Stimulated activated naive B cell treated with anti-CD40 and anti-IgM and Interleukin-4, amounts not matched to agents 10 μg/mL and 1 μg/mL and 100 μg/mL, for 72 hours (primary cell): Measurements from ENCODE around the gene WWOX.

Experiments used
- ATAC-seq, 2 donors: fragments of 150-1000 bp; cut with Tn5 transposase; replicated peaks; 2 replicates each; pipeline ENCODE4 v1.10.0; 2021; ENCODE audit warnings: moderate library complexity in 1 of 2
- DNase-seq: peaks from one replicate; pipeline ENCODE4 v3.0.0; 2021
- H3K27ac Mint-ChIP-seq: one replicate; pipeline ENCODE4 v1.8.0; 2022; ENCODE audit warnings: mild to moderate bottlenecking, mixed read lengths
- H3K27me3 Mint-ChIP-seq, 2 donors: one replicate each; pipeline ENCODE4 v1.8.0; 2022; ENCODE audit warnings: mixed read lengths in 2 of 2
- H3K36me3 Mint-ChIP-seq, 2 donors: one replicate each; pipeline ENCODE4 v1.8.0; 2022; ENCODE audit warnings: mixed read lengths in 2 of 2, mild to moderate bottlenecking in 1 of 2
- H3K4me1 Mint-ChIP-seq, 2 donors: one replicate each; pipeline ENCODE4 v1.8.0; 2022; ENCODE audit warnings: mixed read lengths in 2 of 2, mild to moderate bottlenecking in 1 of 2
- H3K4me3 Mint-ChIP-seq, 2 donors: one replicate each; pipeline ENCODE4 v1.8.0; 2022; ENCODE audit warnings: mild to moderate bottlenecking in 2 of 2, mixed read lengths in 2 of 2, moderate library complexity in 1 of 2
- H3K9me3 Mint-ChIP-seq, 2 donors: one replicate each; pipeline ENCODE4 v1.8.0; 2022; ENCODE audit warnings: mixed read lengths in 2 of 2, mild to moderate bottlenecking in 1 of 2

Gene WWOX

DNA sequence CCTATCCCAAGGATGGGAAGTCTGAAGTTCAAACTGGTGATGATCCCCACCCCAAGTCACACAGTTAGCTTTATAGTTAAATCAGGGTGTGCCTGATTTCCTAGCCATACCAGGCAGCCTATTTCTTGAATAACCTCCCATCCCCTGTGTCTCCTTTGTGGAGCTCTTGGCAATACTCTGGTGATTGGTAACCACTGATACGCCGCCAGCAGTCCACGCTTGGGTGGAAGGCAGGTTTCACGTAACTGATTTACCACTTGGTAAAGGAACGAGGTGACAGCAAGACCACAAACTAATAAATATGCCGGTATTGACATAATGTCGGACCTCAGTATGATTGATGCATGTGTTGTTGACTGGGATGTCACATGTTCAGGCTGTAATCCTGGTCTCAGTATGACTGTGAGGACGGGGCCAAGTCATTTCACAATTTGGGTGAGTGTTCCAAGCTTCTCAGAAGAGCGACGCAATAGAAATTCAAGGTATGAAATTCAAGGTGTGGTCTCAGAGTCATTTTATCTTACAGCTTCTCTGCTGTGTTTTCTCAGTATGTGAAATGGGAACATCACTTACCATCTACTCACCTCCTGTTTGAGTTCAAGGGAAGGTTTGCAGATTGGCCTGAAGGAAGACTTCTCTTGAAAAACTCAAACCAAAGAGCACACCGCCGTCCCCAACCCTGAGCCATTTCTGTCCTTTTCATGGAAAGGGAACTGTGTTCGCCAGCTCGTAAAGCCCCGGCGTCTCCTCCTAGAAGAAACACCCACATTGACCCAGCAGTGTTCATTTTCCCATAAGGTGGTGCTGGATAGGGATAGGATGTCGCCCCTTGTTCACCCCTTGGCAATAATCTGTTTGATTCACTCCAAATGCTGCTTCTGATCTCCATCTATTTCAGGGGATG lies 678.9 kb downstream of the WWOX start:
- no peak overlapping the region for H3K4me3 Mint-ChIP-seq
- no peaks in the 10 kb centered on the region for H3K27me3 Mint-ChIP-seq
- peaks cover 13 to 24% of the 10 kb centered on the region in 2 donors for H3K36me3 Mint-ChIP-seq
- H3K27ac Mint-ChIP-seq = no peak overlapping the region
- DNase-seq (no peak), ATAC-seq (peak in 1 of 2 donors; percentile 61)
- H3K4me1 Mint-ChIP-seq = peaks cover 0 to 3% of the 10 kb centered on the region in 2 donors
- no peaks in the 10 kb centered on the region for H3K9me3 Mint-ChIP-seq

DNA sequence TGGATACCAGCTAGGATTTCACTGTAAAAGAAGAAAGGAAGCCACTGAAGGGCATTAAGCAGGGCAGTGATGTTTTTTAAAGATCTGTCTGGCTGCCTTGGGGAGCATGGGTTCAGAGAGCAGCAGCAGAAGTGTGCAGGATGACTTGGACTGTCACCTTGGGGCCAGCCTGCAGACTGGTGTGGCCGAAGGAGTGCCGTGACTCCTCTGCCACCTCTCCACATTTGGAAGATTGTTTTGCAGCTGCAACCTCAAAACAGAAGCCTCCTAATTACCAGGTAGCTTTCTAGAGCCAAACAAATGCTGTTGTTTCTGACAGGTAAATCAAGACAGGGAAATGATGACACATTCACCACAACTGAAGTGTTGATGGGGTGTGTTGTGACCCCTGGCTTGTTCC lies 681.4 kb downstream of the WWOX start:
- H3K9me3 Mint-ChIP-seq = no peaks in the 10 kb centered on the region
- H3K4me3 Mint-ChIP-seq = no peak overlapping the region
- peaks cover 5 to 6% of the 10 kb centered on the region in 2 donors for H3K4me1 Mint-ChIP-seq
- H3K36me3 Mint-ChIP-seq = peaks cover 11 to 21% of the 10 kb centered on the region in 2 donors
- ATAC-seq (no peak), DNase-seq (no peak)
- no peak overlapping the region for H3K27ac Mint-ChIP-seq
- no peaks in the 10 kb centered on the region for H3K27me3 Mint-ChIP-seq

DNA sequence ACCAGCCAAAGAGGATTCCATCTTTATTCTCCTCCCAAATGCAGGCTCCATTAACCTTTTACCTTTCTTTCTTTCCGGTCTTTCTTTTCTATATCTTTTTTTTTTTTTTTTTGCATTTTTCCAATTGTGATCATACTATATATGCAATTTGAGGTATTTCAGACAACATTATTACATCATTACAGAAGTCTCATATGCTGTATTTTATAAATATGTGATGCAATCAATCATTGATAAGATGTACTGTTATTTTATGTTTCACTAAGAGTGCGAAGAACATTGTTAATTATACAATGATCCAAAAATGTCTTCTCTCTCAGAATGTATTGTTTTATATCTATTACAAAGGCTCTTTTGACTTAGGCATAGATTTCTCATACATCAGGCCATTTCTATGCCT lies 683.1 kb downstream of the WWOX start:
- no peak for DNase-seq
- H3K27ac Mint-ChIP-seq = no peak overlapping the region
- no peaks in the 10 kb centered on the region for H3K27me3 Mint-ChIP-seq

DNA sequence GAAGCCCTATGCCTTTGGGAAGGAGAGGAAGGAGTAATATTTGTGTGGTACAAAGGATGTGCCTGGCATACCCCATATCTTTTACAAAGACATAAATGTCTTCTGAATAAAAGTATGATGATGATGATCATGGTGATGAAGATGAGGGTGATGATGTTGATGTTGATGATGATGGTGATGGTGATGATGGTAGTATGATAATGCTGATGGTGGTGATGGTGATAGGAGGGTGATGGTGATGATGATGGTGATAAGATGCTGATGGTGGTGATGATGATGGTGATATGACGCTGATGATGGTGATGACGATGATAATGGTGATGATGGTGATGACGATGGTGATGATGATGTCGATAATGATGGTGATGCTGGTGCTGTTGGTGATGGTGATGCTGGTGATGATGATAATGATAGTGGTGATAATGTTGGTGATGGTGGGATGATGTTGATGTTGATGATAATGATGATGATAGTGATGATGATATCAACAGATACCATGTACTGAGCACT lies 684.2 kb downstream of the WWOX start:
- no peak for ATAC-seq
- H3K9me3 Mint-ChIP-seq = no peaks in the 10 kb centered on the region
- peaks cover 6 to 17% of the 10 kb centered on the region in 2 donors for H3K36me3 Mint-ChIP-seq
- no peak overlapping the region for H3K4me3 Mint-ChIP-seq
- no peak overlapping the region for H3K27ac Mint-ChIP-seq
- DNase-seq = no peak
- peaks cover 5 to 10% of the 10 kb centered on the region in 2 donors for H3K4me1 Mint-ChIP-seq
- no peaks in the 10 kb centered on the region for H3K27me3 Mint-ChIP-seq

More for the DNA sequence above, 683.1 kb downstream of the WWOX start:
- no peak for ATAC-seq
- Mint-ChIP-seq H3K4me3 (no peak overlapping the region), H3K36me3 (peaks cover 10 to 20% of the 10 kb centered on the region in 2 donors), H3K4me1 (peaks cover 5 to 10% of the 10 kb centered on the region in 2 donors), H3K9me3 (no peaks in the 10 kb centered on the region)

DNA sequence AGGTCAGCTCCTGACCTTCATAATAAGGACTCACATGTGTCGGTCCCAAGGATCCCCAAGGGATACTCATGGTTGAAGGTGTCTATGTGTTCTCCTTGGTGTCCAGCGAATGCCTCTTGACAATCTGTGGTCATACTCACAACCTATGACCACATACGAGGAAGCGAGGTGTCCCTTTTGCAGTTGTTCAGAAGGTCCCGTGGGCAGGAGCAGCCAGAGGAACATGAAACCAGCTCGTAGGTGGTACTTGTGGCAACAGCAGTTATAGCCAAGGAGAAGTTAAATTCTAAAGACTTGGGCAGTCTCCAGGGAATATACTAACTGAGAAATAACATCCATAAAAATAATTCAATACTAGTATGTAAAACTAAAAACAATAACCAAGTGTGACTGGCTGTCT lies 685.3 kb downstream of the WWOX start:
- H3K4me1 Mint-ChIP-seq = peaks cover 5 to 10% of the 10 kb centered on the region in 2 donors
- no peak overlapping the region for H3K4me3 Mint-ChIP-seq
- no peaks in the 10 kb centered on the region for H3K9me3 Mint-ChIP-seq
- DNase-seq (no peak), ATAC-seq (peak; percentile 62 to 67)
- H3K27ac Mint-ChIP-seq = no peak overlapping the region
- H3K27me3 Mint-ChIP-seq = no peaks in the 10 kb centered on the region
- peaks cover 6 to 17% of the 10 kb centered on the region in 2 donors for H3K36me3 Mint-ChIP-seq

DNA sequence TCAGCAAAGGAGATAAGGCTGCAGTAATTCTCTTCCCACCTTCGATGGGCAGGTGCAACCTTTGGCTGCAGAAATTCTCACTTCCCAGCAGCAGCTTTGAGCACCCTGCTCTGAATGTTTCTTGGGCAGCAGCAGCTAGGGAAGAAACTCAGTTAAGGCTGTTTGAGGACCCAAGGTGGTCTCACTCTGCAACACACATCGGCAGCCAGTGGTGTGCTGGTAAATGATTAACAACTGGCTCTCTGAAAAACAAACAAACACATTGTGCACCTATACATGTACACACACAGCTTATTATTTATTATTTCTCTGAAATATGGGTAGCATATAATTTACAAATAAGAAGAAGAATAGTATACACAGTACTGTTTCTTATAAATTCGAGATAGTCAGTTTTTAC lies 685.8 kb downstream of the WWOX start:
- H3K4me3 Mint-ChIP-seq = no peak overlapping the region
- DNase-seq (no peak), ATAC-seq (no peak)
- no peaks in the 10 kb centered on the region for H3K27me3 Mint-ChIP-seq
- no peak overlapping the region for H3K27ac Mint-ChIP-seq
- peaks cover 6 to 16% of the 10 kb centered on the region in 2 donors for H3K36me3 Mint-ChIP-seq
- no peaks in the 10 kb centered on the region for H3K9me3 Mint-ChIP-seq
- H3K4me1 Mint-ChIP-seq = peaks cover 5 to 10% of the 10 kb centered on the region in 2 donors

DNA sequence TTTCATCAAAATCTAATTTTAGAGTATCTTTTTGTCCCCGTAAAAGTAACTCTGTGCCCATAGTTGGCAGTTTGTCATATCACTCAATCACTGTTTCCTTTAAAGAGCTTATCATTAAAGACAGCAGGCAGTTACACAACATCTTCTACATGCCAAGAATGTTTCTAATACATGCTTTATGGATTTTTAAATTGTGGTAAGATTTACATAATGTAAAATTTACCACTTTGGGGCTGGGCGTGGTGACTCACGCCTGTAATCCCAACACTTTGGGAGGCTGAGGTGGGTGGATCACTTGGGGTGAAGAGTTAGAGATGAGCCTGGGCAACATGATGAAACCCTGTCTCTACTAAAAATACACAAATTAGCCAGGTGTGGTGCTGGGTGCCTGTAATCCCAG lies 687.2 kb downstream of the WWOX start:
- Mint-ChIP-seq H3K9me3 (no peaks in the 10 kb centered on the region), H3K27ac (no peak overlapping the region), H3K27me3 (no peaks in the 10 kb centered on the region), H3K4me3 (no peak overlapping the region), H3K4me1 (peaks cover 2 to 10% of the 10 kb centered on the region in 2 donors), H3K36me3 (peaks cover 10 to 14% of the 10 kb centered on the region in 2 donors)
- ATAC-seq = no peak
- DNase-seq = no peak

DNA sequence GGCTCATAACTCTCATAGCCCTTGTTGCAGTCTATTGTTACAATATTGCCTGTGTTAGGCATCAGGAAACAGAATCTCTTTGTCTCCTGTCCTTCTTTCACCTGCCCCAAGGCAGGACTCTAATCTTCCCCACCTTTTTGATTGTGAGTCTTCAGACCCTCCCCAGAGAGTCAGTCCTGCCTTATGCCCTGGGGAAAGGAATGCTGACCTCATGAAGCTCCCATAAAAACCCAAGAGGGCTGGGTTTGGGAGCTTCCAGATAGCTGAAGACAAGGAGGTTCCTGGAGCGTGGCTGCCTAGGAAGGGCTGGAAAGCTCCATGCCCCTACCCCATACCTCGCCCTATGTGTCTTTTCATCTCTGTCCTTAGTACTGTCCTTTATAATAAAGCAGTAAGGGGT lies 688.8 kb downstream of the WWOX start:
- no peak for ATAC-seq
- Mint-ChIP-seq H3K36me3 (peaks cover 5 to 6% of the 10 kb centered on the region in 2 donors), H3K27me3 (no peaks in the 10 kb centered on the region), H3K4me1 (peaks cover 2 to 10% of the 10 kb centered on the region in 2 donors), H3K9me3 (no peaks in the 10 kb centered on the region), H3K4me3 (no peak overlapping the region), H3K27ac (no peak overlapping the region)
- DNase-seq = no peak

DNA sequence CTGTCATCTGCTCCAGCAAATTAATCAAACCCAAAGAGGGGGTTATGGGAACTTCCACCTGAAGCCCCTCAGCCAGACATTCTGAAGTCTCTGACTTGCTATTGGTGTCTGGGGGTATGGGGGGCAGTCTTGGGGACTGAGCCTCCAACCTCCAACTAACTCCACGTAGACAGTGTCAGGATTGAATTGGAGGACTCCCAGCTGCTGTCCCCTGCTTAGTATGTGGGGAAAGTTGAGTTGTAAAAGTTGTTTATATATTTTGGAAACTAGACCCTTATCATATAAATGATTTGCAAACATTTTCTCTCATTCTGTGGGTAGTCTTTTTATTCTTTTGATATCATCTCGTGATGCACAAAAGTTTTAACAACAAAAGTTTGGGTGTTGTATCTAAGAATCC lies 689.2 kb downstream of the WWOX start:
- Mint-ChIP-seq H3K27ac (no peak overlapping the region), H3K4me1 (peaks cover 2 to 10% of the 10 kb centered on the region in 2 donors), H3K27me3 (no peaks in the 10 kb centered on the region), H3K36me3 (peaks cover 5 to 6% of the 10 kb centered on the region in 2 donors), H3K9me3 (no peaks in the 10 kb centered on the region), H3K4me3 (no peak overlapping the region)
- ATAC-seq (no peak), DNase-seq (no peak)

DNA sequence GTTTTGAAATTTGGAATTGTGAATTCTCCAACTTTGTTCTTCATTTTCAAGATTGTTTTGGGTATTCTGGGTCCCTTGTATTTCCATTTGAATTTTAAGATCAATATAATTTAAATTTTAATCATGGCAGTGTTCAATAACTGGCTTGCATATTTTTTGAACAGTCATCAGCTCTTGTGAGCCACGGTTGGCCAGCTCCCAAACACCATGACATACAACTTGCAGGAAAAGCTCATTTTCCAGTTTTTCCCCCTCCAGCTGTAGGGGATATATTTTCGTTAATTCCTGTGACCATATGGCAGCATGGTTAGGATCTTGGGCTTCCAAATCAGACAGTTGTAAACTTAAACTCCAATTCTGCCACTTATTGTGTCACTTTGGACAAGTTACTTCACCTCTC lies 690.1 kb downstream of the WWOX start:
- H3K4me1 Mint-ChIP-seq = peaks cover 3 to 9% of the 10 kb centered on the region in 2 donors
- H3K9me3 Mint-ChIP-seq = no peaks in the 10 kb centered on the region
- H3K27ac Mint-ChIP-seq = no peak overlapping the region

DNA sequence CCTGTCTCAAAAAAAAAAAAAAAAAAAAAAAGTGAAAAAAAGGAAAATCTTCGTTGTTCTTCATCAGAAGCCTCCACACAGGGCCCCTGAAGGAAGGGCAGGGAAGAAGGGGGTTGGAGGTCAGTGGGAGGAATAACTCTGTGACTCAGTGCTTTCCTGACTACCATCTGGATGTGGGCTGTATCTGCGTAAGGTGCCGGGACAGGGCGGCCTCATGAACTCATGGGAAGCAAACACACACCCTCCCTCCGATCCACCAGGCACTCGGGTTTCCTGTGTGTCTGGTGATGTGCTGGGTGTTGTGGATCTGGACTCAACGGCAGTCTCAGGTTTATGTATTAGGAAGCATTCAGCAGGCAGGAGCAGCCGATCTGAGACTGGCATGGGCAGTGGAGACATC lies 691.6 kb downstream of the WWOX start:
- H3K9me3 Mint-ChIP-seq = peaks cover 2 to 3% of the 10 kb centered on the region in 2 donors
- peaks cover 3 to 4% of the 10 kb centered on the region in 2 donors for H3K4me1 Mint-ChIP-seq
- no peak overlapping the region for H3K4me3 Mint-ChIP-seq
- peaks cover 5 to 6% of the 10 kb centered on the region in 2 donors for H3K36me3 Mint-ChIP-seq
- peak overlapping the region; percentile 48 for H3K27ac Mint-ChIP-seq
- DNase-seq (no peak), ATAC-seq (no peak)
- H3K27me3 Mint-ChIP-seq = no peaks in the 10 kb centered on the region

More for the DNA sequence above, 690.1 kb downstream of the WWOX start:
- H3K4me3 Mint-ChIP-seq = no peak overlapping the region
- H3K36me3 Mint-ChIP-seq = peaks cover 5 to 6% of the 10 kb centered on the region in 2 donors
- H3K27me3 Mint-ChIP-seq = no peaks in the 10 kb centered on the region
- ATAC-seq = no peak
- no peak for DNase-seq

DNA sequence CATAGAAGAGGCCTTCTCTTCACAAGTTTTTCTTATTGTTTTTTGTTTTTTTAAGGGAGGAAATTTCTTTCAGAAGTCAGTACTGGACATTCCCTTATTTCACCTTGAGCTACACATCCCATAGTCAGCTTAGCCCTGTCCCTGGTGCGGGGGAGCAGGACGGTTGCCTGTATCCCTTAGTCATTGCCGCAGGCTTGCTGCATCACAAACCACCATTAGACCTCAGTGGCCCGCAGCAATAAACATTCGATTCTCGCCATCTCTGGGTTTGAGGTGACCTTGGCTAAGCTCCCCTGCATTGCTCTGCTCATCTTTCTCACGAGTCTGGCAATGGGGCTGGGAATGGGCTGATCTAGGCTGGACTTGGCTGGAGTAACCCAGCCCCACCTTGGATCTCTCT lies 692.5 kb downstream of the WWOX start:
- no peak overlapping the region for H3K27ac Mint-ChIP-seq
- H3K27me3 Mint-ChIP-seq = no peaks in the 10 kb centered on the region
- no peak for DNase-seq

DNA sequence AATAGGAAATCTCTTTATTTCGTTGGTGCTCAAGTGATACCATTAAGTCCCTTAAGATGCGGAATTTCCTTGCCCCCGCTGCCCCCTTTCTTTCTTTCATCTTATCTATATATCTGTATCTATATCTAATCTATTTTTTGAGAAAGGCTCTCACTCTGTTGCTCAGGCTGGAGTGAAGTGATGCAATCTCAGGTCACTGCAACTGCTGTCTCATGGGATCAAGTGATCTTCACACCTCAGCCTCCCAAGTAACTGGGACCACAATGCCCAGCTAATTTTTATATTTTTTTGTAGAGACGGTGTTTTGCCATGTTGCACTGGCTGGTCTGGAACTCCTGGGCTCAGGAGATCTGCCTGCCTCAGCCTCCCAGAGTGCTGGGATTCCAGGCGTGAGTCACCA lies 693.5 kb downstream of the WWOX start:
- Mint-ChIP-seq H3K27me3 (no peaks in the 10 kb centered on the region), H3K36me3 (peaks cover 3% of the 10 kb centered on the region in 2 donors), H3K4me3 (no peak overlapping the region), H3K27ac (no peak overlapping the region), H3K9me3 (peaks cover 2 to 3% of the 10 kb centered on the region in 2 donors), H3K4me1 (peaks cover 0 to 3% of the 10 kb centered on the region in 2 donors)
- ATAC-seq = no peak
- DNase-seq = no peak

More for the DNA sequence above, 692.5 kb downstream of the WWOX start:
- no peak for ATAC-seq
- H3K4me3 Mint-ChIP-seq = no peak overlapping the region
- H3K9me3 Mint-ChIP-seq = peaks cover 2 to 3% of the 10 kb centered on the region in 2 donors
- peaks cover 5 to 6% of the 10 kb centered on the region in 2 donors for H3K36me3 Mint-ChIP-seq
- peaks cover 3 to 4% of the 10 kb centered on the region in 2 donors for H3K4me1 Mint-ChIP-seq

DNA sequence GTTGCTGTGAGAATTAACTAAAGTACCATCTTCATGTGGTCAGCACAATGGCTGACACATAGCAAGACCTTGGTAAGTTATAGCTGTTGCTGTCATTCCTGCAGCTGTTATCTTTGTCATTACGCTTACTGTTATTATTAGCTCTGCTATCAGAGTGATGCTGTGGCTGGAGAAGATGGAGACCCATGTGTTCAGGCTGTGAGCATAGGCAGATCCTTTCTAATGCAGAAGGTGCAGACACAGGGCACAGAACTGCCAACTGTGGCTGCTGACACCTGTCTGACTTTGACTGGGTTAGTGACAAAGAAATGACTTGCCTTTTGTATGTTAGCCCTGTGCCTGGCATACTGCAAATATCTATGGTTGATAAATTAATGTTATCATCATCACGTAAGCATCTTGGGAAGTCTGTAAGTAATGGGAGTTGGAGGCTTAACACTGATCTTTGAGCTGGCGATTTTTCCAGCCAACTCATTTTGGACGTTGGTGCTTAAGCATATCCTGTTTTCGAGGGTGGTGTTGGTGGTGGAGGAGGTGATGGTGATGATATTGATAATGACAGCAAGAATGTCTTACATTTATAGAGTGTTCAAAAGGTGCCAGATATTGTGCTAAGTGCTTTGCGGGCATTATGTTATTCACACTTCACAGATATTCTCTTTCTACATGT lies 695.3 kb downstream of the WWOX start:
- Mint-ChIP-seq H3K4me1 (peaks cover 3 to 4% of the 10 kb centered on the region in 2 donors), H3K27ac (no peak overlapping the region), H3K9me3 (peaks cover 2 to 3% of the 10 kb centered on the region in 2 donors), H3K4me3 (no peak overlapping the region), H3K36me3 (peaks cover 3% of the 10 kb centered on the region in 2 donors), H3K27me3 (no peaks in the 10 kb centered on the region)
- no peak for ATAC-seq
- no peak for DNase-seq
